DOHH2 (cell line): ENCODE results near the gene EOLA2.

Experiments used
- CTCF ChIP-seq: fragments of 200-600 bp; sonication (generic); IDR thresholded peaks from one replicate; pipeline ENCODE4 v1.5.1; 2014; ENCODE audit warnings: antibody characterized with exemption, mild to moderate bottlenecking, low read depth, low read length; ENCODE audit not compliant: poor library complexity, severe bottlenecking
- EZH2phosphoT487 ChIP-seq: fragments of 200-600 bp; sonication (generic); IDR thresholded peaks from 2 replicates; pipeline ENCODE4 v1.6.1; 2017; ENCODE audit warnings: borderline replicate concordance, mild to moderate bottlenecking, antibody characterized with exemption, low read length, moderate library complexity, mixed read lengths

GRCh38 chrX:149908308-149908707, 30.0 kb downstream of the EOLA2 start:
- TF ChIP-seq CTCF (no peak), EZH2phosphoT487 (no peak)
